ENCODE results near the gene EFS. TPM values are rescaled to one million over a fixed set of nuclear protein-coding genes. Genes with fewer than 3 reads are reported as not detected.

Gene EFS
- total and polyA plus RNA-seq, 2 donors from 2014 or later = 5.5 to 5.6 TPM

DNA sequence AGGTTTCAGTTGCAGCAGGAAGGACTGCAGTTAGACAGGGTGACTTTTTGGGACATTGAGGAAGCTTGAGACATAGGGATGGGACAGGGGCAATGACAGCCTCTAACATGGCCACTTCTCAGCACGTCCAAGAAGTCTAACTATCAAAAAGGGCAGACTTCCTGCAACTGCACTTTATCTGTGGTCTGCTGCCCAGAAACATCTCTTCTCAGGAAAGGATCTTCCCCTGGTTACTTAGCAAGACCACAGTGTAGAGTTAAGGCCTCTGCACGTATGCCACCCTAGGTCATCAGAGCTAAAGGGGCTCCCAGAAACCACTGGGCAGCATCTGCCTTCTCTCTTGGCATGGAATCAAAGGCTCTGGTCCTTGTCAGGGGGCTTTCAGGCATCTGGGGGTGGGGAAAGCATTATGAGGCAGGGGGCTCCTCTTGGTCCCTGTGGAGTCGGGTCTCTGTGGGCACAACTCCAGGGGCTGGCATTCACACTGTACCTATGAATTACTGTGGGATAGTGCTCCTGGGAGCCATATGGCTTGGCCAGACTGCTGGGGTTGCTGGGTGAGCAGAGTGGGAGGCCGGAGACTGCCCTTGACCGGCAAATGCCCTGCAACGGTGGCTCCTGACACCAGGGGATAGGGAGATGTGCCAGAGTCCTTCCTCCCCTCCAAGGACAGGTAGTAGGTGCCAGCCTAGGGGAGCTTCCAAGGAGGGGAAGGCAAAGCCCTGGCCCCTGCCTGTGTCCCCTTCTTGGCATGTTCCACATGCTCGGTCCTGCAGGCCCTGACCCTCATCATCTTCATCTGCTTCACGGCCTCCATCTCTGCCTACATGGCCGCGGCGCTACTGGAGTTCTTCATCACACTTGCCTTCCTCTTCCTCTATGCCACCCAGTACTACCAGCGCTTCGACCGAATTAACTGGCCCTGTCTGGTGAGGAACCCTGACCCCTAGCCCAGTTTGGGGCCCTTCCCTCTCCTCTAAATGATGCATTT is 12.9 kb upstream of the EFS start:
- DNase-seq = no peak
- H3K27ac ChIP-seq (ENCODE audit: low read depth in 2 of 2, low read length in 2 of 2) = no peak overlapping the region
- H3K36me3 ChIP-seq (ENCODE audit: control insufficient read depth in 2 of 3, insufficient read depth in 3 of 3, low read length in 3 of 3) = no peaks in the 10 kb centered on the region
- H3K9me3 ChIP-seq (ENCODE audit: control insufficient read depth in 2 of 3, insufficient read depth in 1 of 3, low read length in 3 of 3) = no peaks in the 10 kb centered on the region
- H3K4me3 ChIP-seq (ENCODE audit: low read length in 3 of 3) = no peak overlapping the region
- no peak overlapping the region for H3K9ac ChIP-seq (ENCODE audit: low read length in 3 of 3)
- FAIRE-seq = no peak
- no peaks in the 10 kb centered on the region for H3K4me1 ChIP-seq (ENCODE audit: control insufficient read depth in 2 of 3, insufficient read depth in 2 of 3, low read depth in 1 of 3, low read length in 3 of 3)
- TF ChIP-seq, protein P1, sequence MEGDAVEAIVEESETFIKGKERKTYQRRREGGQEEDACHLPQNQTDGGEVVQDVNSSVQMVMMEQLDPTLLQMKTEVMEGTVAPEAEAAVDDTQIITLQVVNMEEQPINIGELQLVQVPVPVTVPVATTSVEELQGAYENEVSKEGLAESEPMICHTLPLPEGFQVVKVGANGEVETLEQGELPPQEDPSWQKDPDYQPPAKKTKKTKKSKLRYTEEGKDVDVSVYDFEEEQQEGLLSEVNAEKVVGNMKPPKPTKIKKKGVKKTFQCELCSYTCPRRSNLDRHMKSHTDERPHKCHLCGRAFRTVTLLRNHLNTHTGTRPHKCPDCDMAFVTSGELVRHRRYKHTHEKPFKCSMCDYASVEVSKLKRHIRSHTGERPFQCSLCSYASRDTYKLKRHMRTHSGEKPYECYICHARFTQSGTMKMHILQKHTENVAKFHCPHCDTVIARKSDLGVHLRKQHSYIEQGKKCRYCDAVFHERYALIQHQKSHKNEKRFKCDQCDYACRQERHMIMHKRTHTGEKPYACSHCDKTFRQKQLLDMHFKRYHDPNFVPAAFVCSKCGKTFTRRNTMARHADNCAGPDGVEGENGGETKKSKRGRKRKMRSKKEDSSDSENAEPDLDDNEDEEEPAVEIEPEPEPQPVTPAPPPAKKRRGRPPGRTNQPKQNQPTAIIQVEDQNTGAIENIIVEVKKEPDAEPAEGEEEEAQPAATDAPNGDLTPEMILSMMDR (IDR thresholded peaks at IDR 0.05; ENCODE audit: borderline replicate concordance, extremely low read depth, insufficient read depth) = no peak
- H3K27me3 ChIP-seq (ENCODE audit: control insufficient read depth, insufficient read depth, low read length) = no peaks in the 10 kb centered on the region
- intact Hi-C loops (cut with DNase I) = no loop called here

DNA sequence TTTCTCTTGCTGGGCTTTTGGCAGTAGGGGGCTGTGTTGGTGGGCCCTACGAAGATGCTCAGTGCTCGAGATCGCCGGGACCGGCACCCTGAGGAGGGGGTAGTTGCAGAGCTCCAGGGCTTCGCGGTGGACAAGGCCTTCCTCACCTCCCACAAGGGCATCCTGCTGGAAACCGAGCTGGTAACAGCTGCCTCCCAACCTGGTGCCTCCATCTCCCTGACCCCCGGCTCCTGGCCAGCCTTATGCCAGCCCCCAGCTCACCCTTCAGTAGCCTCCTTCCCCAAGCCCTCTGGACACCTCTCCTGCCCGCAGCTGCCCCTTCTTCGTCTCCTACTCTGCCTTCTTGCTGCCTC is 12.2 kb upstream of the EFS start:
- DNase-seq (no peak), FAIRE-seq (no peak)
- H3K4me1 ChIP-seq (ENCODE audit: control insufficient read depth in 2 of 3, insufficient read depth in 2 of 3, low read depth in 1 of 3, low read length in 3 of 3) = no peaks in the 10 kb centered on the region
- no peaks in the 10 kb centered on the region for H3K27me3 ChIP-seq (ENCODE audit: control insufficient read depth, insufficient read depth, low read length)
- H3K27ac ChIP-seq (ENCODE audit: low read depth in 2 of 2, low read length in 2 of 2) = no peak overlapping the region
- H3K9ac ChIP-seq (ENCODE audit: low read length in 3 of 3) = no peak overlapping the region
- intact Hi-C loops (cut with DNase I) = no loop called here
- H3K9me3 ChIP-seq (ENCODE audit: control insufficient read depth in 2 of 3, insufficient read depth in 1 of 3, low read length in 3 of 3) = no peaks in the 10 kb centered on the region
- H3K36me3 ChIP-seq (ENCODE audit: control insufficient read depth in 2 of 3, insufficient read depth in 3 of 3, low read length in 3 of 3) = no peaks in the 10 kb centered on the region
- TF ChIP-seq, protein P1 (IDR thresholded peaks at IDR 0.05; ENCODE audit: borderline replicate concordance, extremely low read depth, insufficient read depth) = no peak
- H3K4me3 ChIP-seq (ENCODE audit: low read length in 3 of 3) = no peak overlapping the region

DNA sequence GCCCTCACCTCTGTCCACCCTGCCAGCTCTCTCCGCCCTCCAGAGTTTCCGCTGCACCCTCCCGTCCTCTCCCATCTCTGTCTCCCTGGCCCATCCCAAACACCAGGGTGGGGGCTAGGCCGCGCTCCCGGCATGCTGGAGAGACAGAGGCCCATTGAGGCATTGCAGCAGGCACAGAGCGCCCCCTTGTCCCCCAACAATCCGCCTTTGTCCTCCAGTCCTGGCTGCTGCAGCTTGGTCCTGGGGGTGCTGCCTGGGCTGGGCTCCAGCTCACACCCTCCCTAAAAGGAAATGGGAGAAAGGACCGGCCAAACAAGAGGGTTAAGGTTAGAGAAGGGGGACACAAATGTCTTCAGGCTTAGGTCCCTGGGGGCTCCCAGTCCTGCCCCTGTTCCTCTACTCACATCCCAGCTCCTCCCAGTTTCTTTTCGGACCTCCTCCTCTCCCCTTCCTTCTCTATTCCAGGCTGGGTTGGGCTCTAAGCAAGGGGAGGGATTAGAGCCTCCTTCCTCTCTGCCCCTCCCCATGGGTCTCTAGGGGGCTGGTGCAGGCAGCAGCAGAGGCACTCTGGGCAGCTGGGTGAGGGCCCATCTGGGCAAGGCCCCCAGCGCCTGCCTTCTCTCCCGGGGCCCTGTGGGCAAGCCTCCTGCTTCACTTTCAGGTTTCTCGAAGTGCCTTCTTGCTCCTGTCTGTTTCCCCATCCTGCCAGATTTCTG is 11.7 kb upstream of the EFS start, which contains the start of gene CMTM5:
Gene CMTM5 (plus strand): TSS at position 565 of the 716 bp plus-strand sequence. CDS start 206 bp downstream, outside the sequence.
- H3K9ac ChIP-seq (ENCODE audit: low read length in 3 of 3) = no peak within 1 kb of the TSS
- intact Hi-C loops (cut with DNase I) = no loop called here
- TF ChIP-seq, protein P1 (IDR thresholded peaks at IDR 0.05; ENCODE audit: borderline replicate concordance, extremely low read depth, insufficient read depth) = no peak

More for the DNA sequence above, 11.7 kb upstream of the EFS start, which contains the start of gene CMTM5:
- Histone ChIP-seq H3K27me3 (ENCODE audit: control insufficient read depth, insufficient read depth, low read length) (no peaks in the 10 kb centered on the region), H3K4me3 (ENCODE audit: low read length in 3 of 3) (no peak within 1 kb of the TSS), H3K36me3 (ENCODE audit: control insufficient read depth in 2 of 3, insufficient read depth in 3 of 3, low read length in 3 of 3) (no peaks in the 10 kb centered on the region), H3K27ac (ENCODE audit: low read depth in 2 of 2, low read length in 2 of 2) (no peak within 1 kb of the TSS), H3K9me3 (ENCODE audit: control insufficient read depth in 2 of 3, insufficient read depth in 1 of 3, low read length in 3 of 3) (no peaks in the 10 kb centered on the region), H3K4me1 (ENCODE audit: control insufficient read depth in 2 of 3, insufficient read depth in 2 of 3, low read depth in 1 of 3, low read length in 3 of 3) (no peaks in the 10 kb centered on the region)
- FAIRE-seq = no peak
- DNase-seq = peak in 1 of 5 donors; percentile 72

All from kidney (tissue), 14 donors.